Right ventricle myocardium inferior (tissue), 1 donor: Measurements from ENCODE around the gene IGLL1. TPM values are rescaled to one million over a fixed set of nuclear protein-coding genes. Genes with fewer than 3 reads are reported as not detected.
A peak's percentile ranks its signal among the peaks of the same experiment; 100 is the strongest.
"Not testable (repeated sequence)": the region's sequence is repeated elsewhere in the genome, so short reads cannot be mapped to it uniquely, and the experiment has no call there.

Source experiments
- ATAC-seq: fragments of 200-7000 bp; cut with Tn5 transposase; one replicate; pipeline ENCODE4 v1.9.1; 2020; ENCODE audit warnings: mild to moderate bottlenecking, moderate library complexity
- DNase-seq: peaks from one replicate; pipeline ENCODE4 v3.0.0; 2021; ENCODE audit errors: missing footprints
- intact Hi-C: fragments of 100-400 bp; cut with DNase I; formaldehyde crosslinking; loops from one replicate; pipeline ENCODE4 v1.11.0; 2022
- total RNA-seq: library from RNA; stranded (reverse); fragmentation: NEBNext Ultra II Directional; extraction: Animal tissue kit (Norgen Biotek cat#: 25700); gene quantifications from one replicate; pipeline ENCODE4 v1.2.1, GENCODE V29; 2021
- donor health status: DM: no; HTN: yes; CAD: no; lungs with severe emphysema.

Gene IGLL1
- total RNA-seq, 1 donor from 2014 or later, result not detected

- ATAC-seq, result no peak
- DNase-seq, result no peak
- intact Hi-C loops, result loop anchor here (10.0 kb wide), 1 partner anchor 406 kb away; no protein-coding TSS in a partner anchor
These were observed 31.4 kb downstream of the IGLL1 start for GRCh38 chr22:23548501-23549197.

GRCh38 chr22:23547818-23548500, 32.1 kb downstream of the IGLL1 start:
- DNase-seq (no peak), ATAC-seq (no peak)
- intact Hi-C loops, result loop anchor here (10.0 kb wide), 1 partner anchor 407 kb away; no protein-coding TSS in a partner anchor

DNA sequence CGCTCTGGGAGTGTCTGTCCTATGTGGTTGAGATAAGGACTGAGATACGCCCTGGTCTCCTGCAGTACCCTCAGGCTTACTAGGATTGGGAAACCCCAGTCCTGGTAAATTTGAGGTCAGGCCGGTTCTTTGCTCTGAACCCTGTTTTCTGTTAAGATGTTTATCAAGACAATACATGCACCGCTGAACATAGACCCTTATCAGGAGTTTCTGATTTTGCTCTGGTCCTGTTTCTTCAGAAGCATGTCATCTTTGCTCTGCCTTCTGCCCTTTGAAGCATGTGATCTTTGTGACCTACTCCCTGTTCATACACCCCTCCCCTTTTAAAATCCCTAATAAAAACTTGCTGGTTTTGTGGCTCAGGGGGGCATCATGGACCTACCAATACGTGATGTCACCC, 32.7 kb downstream of the IGLL1 start:
- ATAC-seq, DNase-seq: not testable (repeated sequence)
- intact Hi-C loops, result loop anchor here (10.0 kb wide), 1 partner anchor 407 kb away; no protein-coding TSS in a partner anchor

GRCh38 chr22:23544852-23545251, 35.2 kb downstream of the IGLL1 start:
- no peak for DNase-seq
- no peak for ATAC-seq
- intact Hi-C loops, result loop anchor here (5.0 to 10.0 kb wide), 2 partner anchors 302 to 410 kb away; no protein-coding TSS in a partner anchor

DNA sequence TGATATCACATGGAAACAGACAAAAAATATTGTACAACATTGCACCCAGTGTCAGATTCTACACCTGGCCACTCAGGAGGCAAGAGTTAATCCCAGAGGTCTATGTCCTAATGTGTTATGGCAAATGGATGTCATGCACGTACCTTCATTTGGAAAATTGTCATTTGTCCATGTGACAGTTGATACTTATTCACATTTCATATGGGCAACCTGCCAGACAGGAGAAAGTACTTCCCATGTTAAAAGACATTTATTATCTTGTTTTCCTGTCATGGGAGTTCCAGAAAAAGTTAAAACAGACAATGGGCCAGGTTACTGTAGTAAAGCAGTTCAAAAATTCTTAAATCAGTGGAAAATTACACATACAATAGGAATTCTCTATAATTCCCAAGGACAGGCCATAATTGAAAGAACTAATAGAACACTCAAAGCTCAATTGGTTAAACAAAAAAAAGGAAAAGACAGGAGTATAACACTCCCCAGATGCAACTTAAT, 36.5 kb downstream of the IGLL1 start:
- not testable (repeated sequence) for ATAC-seq, DNase-seq
- intact Hi-C loops, result loop anchor here (5.0 to 10.0 kb wide), 2 partner anchors 304 to 411 kb away; no protein-coding TSS in a partner anchor

DNA sequence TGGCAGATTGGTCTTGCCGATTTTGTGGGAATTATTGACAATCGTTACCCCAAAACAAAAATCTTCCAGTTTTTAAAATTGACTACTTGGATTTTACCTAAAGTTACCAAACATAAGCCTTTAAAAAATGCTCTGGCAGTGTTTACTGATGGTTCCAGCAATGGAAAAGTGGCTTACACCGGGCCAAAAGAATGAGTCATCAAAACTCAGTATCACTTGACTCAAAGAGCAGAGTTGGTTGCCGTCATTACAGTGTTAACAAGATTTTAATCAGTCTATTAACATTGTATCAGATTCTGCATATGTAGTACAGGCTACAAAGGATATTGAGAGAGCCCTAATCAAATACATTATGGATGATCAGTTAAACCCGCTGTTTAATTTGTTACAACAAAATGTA, 37.2 kb downstream of the IGLL1 start:
- intact Hi-C loops, result loop anchor here (5.0 to 10.0 kb wide), 2 partner anchors 304 to 412 kb away; no protein-coding TSS in a partner anchor
- ATAC-seq, result no peak

GRCh38 chr22:23542391-23542790, 37.7 kb downstream of the IGLL1 start:
- ATAC-seq, DNase-seq: not testable (repeated sequence)
- intact Hi-C loops, result loop anchor here (5.0 to 10.0 kb wide), 2 partner anchors 305 to 412 kb away; no protein-coding TSS in a partner anchor

More for the DNA sequence above, 37.2 kb downstream of the IGLL1 start:
- DNase-seq, result no peak

GRCh38 chr22:23541849-23542281, 38.2 kb downstream of the IGLL1 start:
- intact Hi-C loops, result loop anchor here (5.0 to 10.0 kb wide), 2 partner anchors 305 to 413 kb away; no protein-coding TSS in a partner anchor
- not testable (repeated sequence) for ATAC-seq

GRCh38 chr22:23540837-23541236, 39.3 kb downstream of the IGLL1 start:
- not testable (repeated sequence) for DNase-seq, ATAC-seq
- intact Hi-C loops, result loop anchor here (5.0 to 10.0 kb wide), 2 partner anchors 306 to 414 kb away; no protein-coding TSS in a partner anchor

More at GRCh38 chr22:23541849-23542281, 38.2 kb downstream of the IGLL1 start:
- not testable (repeated sequence) for DNase-seq

DNA sequence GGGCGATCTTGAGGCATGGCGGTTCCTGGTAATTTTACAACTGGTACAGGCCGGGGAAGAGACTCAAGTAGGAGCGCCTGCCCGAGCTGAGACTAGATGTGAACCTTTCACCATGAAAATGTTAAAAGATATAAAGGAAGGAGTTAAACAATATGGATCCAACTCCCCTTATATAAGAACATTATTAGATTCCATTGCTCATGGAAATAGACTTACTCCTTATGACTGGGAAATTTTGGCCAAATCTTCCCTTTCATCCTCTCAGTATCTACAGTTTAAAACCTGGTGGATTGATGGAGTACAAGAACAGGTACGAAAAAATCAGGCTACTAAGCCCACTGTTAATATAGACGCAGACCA, 40.3 kb downstream of the IGLL1 start:
- ATAC-seq, DNase-seq: not testable (repeated sequence)
- intact Hi-C loops, result loop anchor here (5.0 to 10.0 kb wide), 5 partner anchors 153 to 415 kb away; no protein-coding TSS in a partner anchor

DNA sequence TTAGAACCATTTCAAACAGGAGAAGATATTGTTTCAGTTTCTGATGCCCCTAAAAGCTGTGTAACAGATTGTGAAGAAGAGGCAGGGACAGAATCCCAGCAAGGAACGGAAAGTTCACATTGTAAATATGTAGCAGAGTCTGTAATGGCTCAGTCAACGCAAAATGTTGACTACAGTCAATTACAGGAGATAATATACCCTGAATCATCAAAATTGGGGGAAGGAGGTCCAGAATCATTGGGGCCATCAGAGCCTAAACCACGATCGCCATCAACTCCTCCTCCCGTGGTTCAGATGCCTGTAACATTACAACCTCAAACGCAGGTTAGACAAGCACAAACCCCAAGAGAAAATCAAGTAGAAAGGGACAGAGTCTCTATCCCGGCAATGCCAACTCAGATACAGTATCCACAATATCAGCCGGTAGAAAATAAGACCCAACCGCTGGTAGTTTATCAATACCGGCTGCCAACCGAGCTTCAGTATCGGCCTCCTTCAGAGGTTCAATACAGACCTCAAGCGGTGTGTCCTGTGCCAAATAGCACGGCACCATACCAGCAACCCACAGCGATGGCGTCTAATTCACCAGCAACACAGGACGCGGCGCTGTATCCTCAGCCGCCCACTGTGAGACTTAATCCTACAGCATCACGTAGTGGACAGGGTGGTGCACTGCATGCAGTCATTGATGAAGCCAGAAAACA, 40.8 kb downstream of the IGLL1 start:
- DNase-seq (peak; percentile 89), ATAC-seq (peak; percentile 98)
- intact Hi-C loops, result loop anchor here (5.0 to 10.0 kb wide), 3 partner anchors 152 to 364 kb away; no protein-coding TSS in a partner anchor

- not testable (repeated sequence) for DNase-seq, ATAC-seq
- intact Hi-C loops, result loop anchor here (5.0 to 10.0 kb wide), 3 partner anchors 151 to 364 kb away; no protein-coding TSS in a partner anchor
These were observed 41.4 kb downstream of the IGLL1 start for GRCh38 chr22:23538696-23539030.

DNA sequence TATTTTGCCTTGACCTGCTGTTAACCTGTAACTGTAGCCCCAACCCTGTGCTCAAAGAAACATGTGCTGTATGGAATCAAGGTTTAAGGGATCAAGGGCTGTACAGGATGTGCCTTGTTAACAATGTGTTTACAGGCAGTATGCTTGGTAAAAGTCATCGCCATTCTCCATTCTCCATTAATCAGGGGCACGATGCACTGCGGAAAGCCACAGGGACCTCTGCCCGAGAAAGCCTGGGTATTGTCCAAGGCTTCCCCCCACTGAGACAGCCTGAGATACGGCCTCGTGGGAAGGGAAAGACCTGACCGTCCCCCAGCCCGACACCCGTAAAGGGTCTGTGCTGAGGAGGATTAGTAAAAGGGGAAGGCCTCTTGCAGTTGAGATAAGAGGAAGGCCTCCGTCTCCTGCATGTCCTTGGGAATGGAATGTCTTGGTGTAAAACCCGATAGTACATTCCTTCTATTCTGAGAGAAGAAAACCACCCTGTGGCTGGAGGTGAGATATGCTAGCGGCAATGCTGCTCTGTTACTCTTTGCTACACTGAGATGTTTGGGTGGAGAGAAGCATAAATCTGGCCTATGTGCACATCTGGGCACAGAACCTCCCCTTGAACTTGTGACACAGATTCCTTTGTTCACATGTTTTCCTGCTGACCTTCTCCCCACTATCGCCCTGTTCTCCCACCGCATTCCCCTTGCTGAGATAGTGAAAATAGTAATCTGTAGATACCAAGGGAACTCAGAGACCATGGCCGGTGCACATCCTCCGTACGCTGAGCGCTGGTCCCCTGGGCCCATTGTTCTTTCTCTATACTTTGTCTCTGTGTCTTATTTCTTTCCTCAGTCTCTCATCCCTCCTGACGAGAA, 42.0 kb downstream of the IGLL1 start:
- intact Hi-C loops, result loop anchor here (5.0 to 10.0 kb wide), 3 partner anchors 151 to 363 kb away; no protein-coding TSS in a partner anchor
- ATAC-seq, DNase-seq: not testable (repeated sequence)

GRCh38 chr22:23537416-23537815, 42.7 kb downstream of the IGLL1 start:
- ATAC-seq (no peak), DNase-seq (no peak)
- intact Hi-C loops, result loop anchor here (5.0 to 10.0 kb wide), 3 partner anchors 150 to 363 kb away; no protein-coding TSS in a partner anchor

DNA sequence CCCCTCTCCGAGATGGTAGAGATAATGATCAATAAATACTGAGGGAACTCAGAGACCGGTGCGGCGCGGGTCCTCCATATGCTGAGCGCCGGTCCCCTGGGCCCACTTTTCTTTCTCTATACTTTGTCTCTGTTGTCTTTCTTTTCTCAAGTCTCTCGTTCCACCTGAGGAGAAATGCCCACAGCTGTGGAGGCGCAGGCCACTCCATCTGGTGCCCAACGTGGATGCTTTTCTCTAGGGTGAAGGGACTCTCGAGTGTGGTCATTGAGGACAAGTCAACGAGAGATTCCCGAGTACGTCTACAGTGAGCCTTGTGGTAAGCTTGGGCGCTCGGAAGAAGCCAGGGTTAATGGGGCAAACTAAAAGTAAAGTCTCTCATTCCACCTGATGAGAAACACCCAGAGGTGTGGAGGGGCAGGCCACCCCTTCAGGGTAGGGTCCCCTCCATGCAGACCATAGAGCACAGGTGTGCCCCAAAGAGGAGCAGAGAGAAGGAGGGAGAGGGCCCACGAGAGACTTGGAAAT, 43.2 kb downstream of the IGLL1 start:
- ATAC-seq (no peak), DNase-seq (no peak)
- intact Hi-C loops, result loop anchor here (5.0 to 10.0 kb wide), 3 partner anchors 150 to 362 kb away; no protein-coding TSS in a partner anchor

DNA sequence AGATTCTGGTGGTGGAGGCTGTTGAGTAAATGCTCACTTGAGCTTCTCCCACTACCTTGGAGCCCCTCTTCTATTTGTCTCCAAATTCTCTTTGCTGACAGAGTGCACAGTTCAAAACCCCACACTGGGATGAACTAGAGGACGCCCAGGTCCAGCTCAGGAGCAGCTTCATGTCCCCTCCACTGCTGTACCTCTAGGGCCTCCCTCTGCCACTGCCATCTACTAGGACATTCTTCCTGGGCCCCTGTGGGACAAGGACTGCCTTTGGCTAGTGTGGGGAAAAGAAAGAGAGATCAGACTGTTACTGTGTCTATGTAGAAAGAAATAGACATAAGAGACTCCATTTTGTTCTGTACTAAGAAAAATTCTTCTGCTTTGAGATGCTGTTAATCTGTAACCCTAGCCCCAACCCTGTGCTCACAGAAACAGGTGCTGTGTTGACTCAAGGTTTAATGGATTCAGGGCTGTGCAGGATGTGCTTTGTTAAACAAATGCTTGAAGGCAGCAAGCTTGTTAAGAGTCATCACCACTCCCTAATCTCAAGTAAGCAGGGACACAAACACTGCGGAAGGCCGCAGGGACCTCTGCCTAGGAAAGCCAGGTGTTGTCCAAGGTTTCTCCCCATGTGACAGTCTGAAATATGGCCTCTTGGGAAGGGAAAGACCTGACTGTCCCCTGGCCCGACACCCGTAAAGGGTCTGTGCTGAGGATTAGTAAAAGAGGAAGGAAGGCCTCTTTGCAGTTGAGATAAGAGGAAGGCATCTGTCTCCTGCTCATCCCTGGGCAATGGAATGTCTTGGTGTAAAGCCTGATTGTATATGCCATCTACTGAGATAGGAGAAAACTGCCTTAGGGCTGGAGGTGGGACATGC, 44.1 kb downstream of the IGLL1 start:
- intact Hi-C loops, result loop anchor here (5.0 to 10.0 kb wide), 3 partner anchors 149 to 361 kb away; no protein-coding TSS in a partner anchor
- not testable (repeated sequence) for DNase-seq, ATAC-seq
